HCT116 (cell line): ENCODE results near the gene MED28. TPM values are rescaled to one million over a fixed set of nuclear protein-coding genes. Genes with fewer than 3 reads are reported as not detected.

Source experiments
- ATAC-seq: fragments of 200-7000 bp; cut with Tn5 transposase; 2 replicates; pipeline ENCODE4 v1.9.1; 2020; ENCODE audit warnings: mild to moderate bottlenecking, moderate library complexity
- BruUV-seq: library from RNA; stranded (reverse); fragments of 400-500 nt; replicated peaks from 2 replicates; lab custom pipeline; 2021; lab: Mats Ljungman, UMichigan
- CTCF ChIA-PET: fragments of 300-600 bp; sonication (Branson Sonifier 250); formaldehyde crosslinking; loops from one replicate; lab custom pipeline; 2021; ENCODE audit warnings: antibody characterized with exemption; lab: Charles Lee
- POLR2A ChIA-PET: fragments of 300-600, 350-600 bp; sonication (Branson Sonifier 250); formaldehyde crosslinking; loops from one replicate; lab custom pipeline; 2021; ENCODE audit warnings: antibody characterized with exemption; lab: Charles Lee
- RAD21 ChIA-PET, 2 experiments: fragments of 300-600 bp; sonication (Branson Sonifier 250); formaldehyde crosslinking; loops; one replicate each; lab custom pipeline; 2023; ENCODE audit warnings: low total read pairs in 2 of 2; ENCODE audit not compliant: uncharacterized antibody in 2 of 2, unreplicated experiment in 2 of 2, low non-redundant PET in 1 of 2; lab: Charles Lee
- DNase-seq: peaks from one replicate; pipeline ENCODE4 v3.0.0-alpha.2; 2010; ENCODE audit warnings: low read depth, low spot score
- H2AFZ ChIP-seq: fragments of 200-600 bp; shearing (Covaris generic), sonication (generic); 2 replicates; pipeline ENCODE4 v1.6.1; 2017; ENCODE audit warnings: low read depth, mixed run types, mixed read lengths, antibody characterized with exemption, low read length; ENCODE audit not compliant: poor library complexity, severe bottlenecking
- H3K27ac ChIP-seq: 2 replicates; pipeline ENCODE4 v1.5.1; 2012; ENCODE audit warnings: low read depth, low read length
- H3K27me3 ChIP-seq: fragments of 200-600 bp; sonication (generic); 2 replicates; pipeline ENCODE4 v1.6.1; 2016; ENCODE audit warnings: mixed run types, low read length, mixed read lengths; ENCODE audit not compliant: insufficient read depth
- H3K36me3 ChIP-seq, 2 experiments: fragments of 200-500 bp in 1 of 2; fragments of 200-600 bp in 1 of 2; sonication (Bioruptor generic) in 1 of 2; sonication (generic) in 1 of 2; 2 replicates each; pipeline versions ENCODE4 v1.5.1 to v1.6.1; 2014 to 2016; ENCODE audit warnings: low read length in 2 of 2, inconsistent platforms in 1 of 2, mixed read lengths in 1 of 2, mixed run types in 1 of 2; ENCODE audit not compliant: insufficient read depth in 2 of 2, control insufficient read depth in 1 of 2
- H3K4me1 ChIP-seq, 2 experiments: fragments of 200-600 bp in 1 of 2; sonication (generic) in 1 of 2; 2 replicates each; pipeline versions ENCODE4 v1.5.1 to v1.6.1; 2012 to 2017; ENCODE audit warnings: low read length in 2 of 2, inconsistent platforms in 1 of 2, mild to moderate bottlenecking in 1 of 2, mixed read lengths in 1 of 2, mixed run types in 1 of 2, moderate library complexity in 1 of 2; ENCODE audit not compliant: insufficient read depth in 2 of 2, control insufficient read depth in 1 of 2
- H3K4me2 ChIP-seq: fragments of 200-600 bp; sonication (generic); 2 replicates; pipeline ENCODE4 v1.6.1; 2017; ENCODE audit warnings: mixed run types, low read length, mixed read lengths
- H3K4me3 ChIP-seq, 2 experiments: fragments of 200-600 bp in 1 of 2; sonication (generic) in 1 of 2; replicated peaks in 1 of 2; 2 replicates each; pipeline ENCODE4 v1.5.1; 2011 to 2016; ENCODE audit warnings: low read length in 2 of 2, control low read depth in 1 of 2, low read depth in 1 of 2, mild to moderate bottlenecking in 1 of 2, mixed read lengths in 1 of 2, mixed run types in 1 of 2
- H3K79me2 ChIP-seq: fragments of 200-600 bp; sonication (generic); 2 replicates; pipeline ENCODE4 v1.6.1; 2017; ENCODE audit warnings: mild to moderate bottlenecking, mixed run types, low read length, moderate library complexity, mixed read lengths; ENCODE audit not compliant: insufficient read depth
- H3K9ac ChIP-seq: fragments of 200-600 bp; sonication (generic); 2 replicates; pipeline ENCODE4 v1.6.1; 2016; ENCODE audit warnings: low read length, mixed read lengths
- H3K9me2 ChIP-seq: fragments of 200-600 bp; sonication (generic), shearing (Covaris generic); 2 replicates; pipeline ENCODE4 v1.6.1; 2017; ENCODE audit warnings: mixed run types, mild to moderate bottlenecking, moderate library complexity; ENCODE audit not compliant: insufficient read depth
- H3K9me3 ChIP-seq, 2 experiments: fragments of 200-500 bp in 1 of 2; fragments of 200-600 bp in 1 of 2; sonication (Bioruptor generic) in 1 of 2; sonication (generic) in 1 of 2; 2 replicates each; pipeline ENCODE4 v1.6.1; 2014 to 2017; ENCODE audit warnings: low read length in 2 of 2, mixed read lengths in 2 of 2, inconsistent platforms in 1 of 2, low read depth in 1 of 2, mild to moderate bottlenecking in 1 of 2, mixed run types in 1 of 2, moderate library complexity in 1 of 2; ENCODE audit not compliant: control insufficient read depth in 1 of 2, insufficient read depth in 1 of 2
- H4K20me1 ChIP-seq: fragments of 200-600 bp; sonication (generic), shearing (Covaris generic); 2 replicates; pipeline ENCODE4 v1.6.1; 2017; ENCODE audit warnings: mixed run types, mild to moderate bottlenecking, moderate library complexity; ENCODE audit not compliant: insufficient read depth
- CBX3 ChIP-seq: IDR thresholded peaks from 2 replicates; pipeline ENCODE4 v1.6.1; 2012; ENCODE audit warnings: low read depth
- CEBPB ChIP-seq: IDR thresholded peaks from 2 replicates; pipeline ENCODE4 v1.6.1; 2012; ENCODE audit warnings: low read depth
- EGR1 ChIP-seq: IDR thresholded peaks from 2 replicates; pipeline ENCODE4 v1.6.1; 2012; ENCODE audit warnings: low read depth
- ELF1 ChIP-seq: IDR thresholded peaks from 2 replicates; pipeline ENCODE4 v1.6.1; 2012; ENCODE audit warnings: low read depth, borderline replicate concordance
- EZH2 ChIP-seq: fragments of 200-600 bp; sonication (generic); IDR thresholded peaks from 2 replicates; pipeline ENCODE4 v1.6.1; 2017; ENCODE audit warnings: antibody characterized with exemption, mixed run types
- EZH2phosphoT487 ChIP-seq: fragments of 200-600 bp; IDR thresholded peaks from 2 replicates; pipeline ENCODE4 v1.6.1; 2018; ENCODE audit warnings: antibody characterized with exemption, borderline replicate concordance
- FOSL1 ChIP-seq: IDR thresholded peaks from 2 replicates; pipeline ENCODE4 v1.6.1; 2012; ENCODE audit warnings: low read depth
- JUND ChIP-seq: IDR thresholded peaks from 2 replicates; pipeline ENCODE4 v1.6.1; 2012
- POLR2AphosphoS5 ChIP-seq: IDR thresholded peaks from 2 replicates; pipeline ENCODE4 v1.6.1; 2011; ENCODE audit warnings: mild to moderate bottlenecking, low read depth, low read length, moderate library complexity
- RAD21 ChIP-seq: IDR thresholded peaks from 2 replicates; pipeline ENCODE4 v1.6.1; 2012; ENCODE audit warnings: low read depth, mild to moderate bottlenecking
- SIN3A ChIP-seq: IDR thresholded peaks from 2 replicates; pipeline ENCODE4 v1.6.1; 2012; ENCODE audit warnings: low read depth
- SP1 ChIP-seq: IDR thresholded peaks from 2 replicates; pipeline ENCODE4 v1.6.1; 2012; ENCODE audit warnings: low read depth
- TCF7L2 ChIP-seq: IDR thresholded peaks from 2 replicates; pipeline ENCODE4 v1.7.0; 2011; ENCODE audit warnings: borderline replicate concordance, inconsistent platforms; ENCODE audit not compliant: insufficient read depth, insufficient read length; ENCODE audit errors: extremely low read depth
- YY1 ChIP-seq: IDR thresholded peaks from 2 replicates; pipeline ENCODE4 v1.6.1; 2011; ENCODE audit warnings: low read length, low read depth, moderate library complexity, mild to moderate bottlenecking; ENCODE audit not compliant: insufficient replicate concordance; ENCODE audit errors: extremely low read depth
- ZFX ChIP-seq: fragments of 450-650 bp; IDR thresholded peaks from 2 replicates; pipeline ENCODE4 v1.6.1; 2017
- intact Hi-C: fragments of 100-400 bp; cut with micrococcal nuclease; formaldehyde crosslinking; loops from 2 replicates; pipeline ENCODE4 v1.10.0; 2022
- total RNA-seq: library from RNA; stranded (reverse); gene quantifications from one replicate; pipeline ENCODE4 v1.2.1, GENCODE V29; 2021; ENCODE audit not compliant: unreplicated experiment
- TF ChIP-seq, protein P1 (sequence below): IDR thresholded peaks from 2 replicates; pipeline ENCODE4 v1.6.1; 2011; ENCODE audit warnings: mild to moderate bottlenecking, low read length, moderate library complexity; ENCODE audit not compliant: insufficient replicate concordance; ENCODE audit errors: extremely low read depth
- TF ChIP-seq, protein P2 (sequence below): IDR thresholded peaks from 2 replicates; pipeline ENCODE4 v1.6.1; 2012; ENCODE audit warnings: low read depth
- TF ChIP-seq, protein P3 (sequence below), 3 experiments: fragments of 200-600 bp in 1 of 3; sonication (generic) in 1 of 3; IDR thresholded peaks in 2 of 3; conservative IDR thresholded peaks in 1 of 3; 2 replicates each; pipeline ENCODE4 v1.5.1; 2012 to 2017; ENCODE audit warnings: low read depth in 2 of 3, low read length in 2 of 3, antibody characterized with exemption in 1 of 3, borderline replicate concordance in 1 of 3, control low read depth in 1 of 3, mild to moderate bottlenecking in 1 of 3, mixed read lengths in 1 of 3, mixed run types in 1 of 3, moderate library complexity in 1 of 3; ENCODE audit not compliant: insufficient read depth in 1 of 3
- TF ChIP-seq, protein P4 (sequence below): IDR thresholded peaks from 2 replicates; pipeline ENCODE4 v1.6.1; 2012
- TF ChIP-seq, protein P5 (sequence below): IDR thresholded peaks from 2 replicates; pipeline ENCODE4 v1.6.1; 2012

Gene MED28
- total RNA-seq, 1 experiment from 2014 or later = 48.8 TPM

DNA sequence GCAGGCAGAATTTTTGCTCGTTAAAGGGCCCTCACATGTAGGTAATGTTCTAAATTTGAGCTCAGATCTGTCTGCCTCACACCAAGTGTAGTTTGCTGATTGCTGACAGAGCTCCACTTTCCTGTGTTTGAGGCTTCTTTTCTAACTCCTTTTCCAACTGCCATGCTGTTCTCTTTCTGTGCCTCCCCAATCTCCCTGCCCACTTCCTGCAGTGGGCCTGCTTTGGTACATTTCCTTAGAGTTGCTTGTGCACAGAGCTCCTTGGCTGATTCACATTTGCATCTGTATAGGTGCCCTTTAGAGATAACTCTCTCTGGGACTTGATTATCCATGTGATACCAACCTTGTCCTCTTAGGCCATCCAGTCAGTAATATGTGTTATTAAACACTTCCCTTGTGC lies 4.5 kb downstream of the MED28 start:
- intact Hi-C loops = no loop called here
- H3K9ac ChIP-seq = no peak overlapping the region
- no peak for DNase-seq
- no peak overlapping the region for H3K4me2 ChIP-seq
- no peak overlapping the region for H3K4me3 ChIP-seq
- H2AFZ ChIP-seq = no peak overlapping the region
- H3K9me3 ChIP-seq = no peaks in the 10 kb centered on the region
- H3K4me1 ChIP-seq = peaks cover 5 to 9% of the 10 kb centered on the region in 2 experiments; a peak in 3 of 4 replicates
- H3K27me3 ChIP-seq = no peaks in the 10 kb centered on the region
- TF ChIP-seq, protein P1, sequence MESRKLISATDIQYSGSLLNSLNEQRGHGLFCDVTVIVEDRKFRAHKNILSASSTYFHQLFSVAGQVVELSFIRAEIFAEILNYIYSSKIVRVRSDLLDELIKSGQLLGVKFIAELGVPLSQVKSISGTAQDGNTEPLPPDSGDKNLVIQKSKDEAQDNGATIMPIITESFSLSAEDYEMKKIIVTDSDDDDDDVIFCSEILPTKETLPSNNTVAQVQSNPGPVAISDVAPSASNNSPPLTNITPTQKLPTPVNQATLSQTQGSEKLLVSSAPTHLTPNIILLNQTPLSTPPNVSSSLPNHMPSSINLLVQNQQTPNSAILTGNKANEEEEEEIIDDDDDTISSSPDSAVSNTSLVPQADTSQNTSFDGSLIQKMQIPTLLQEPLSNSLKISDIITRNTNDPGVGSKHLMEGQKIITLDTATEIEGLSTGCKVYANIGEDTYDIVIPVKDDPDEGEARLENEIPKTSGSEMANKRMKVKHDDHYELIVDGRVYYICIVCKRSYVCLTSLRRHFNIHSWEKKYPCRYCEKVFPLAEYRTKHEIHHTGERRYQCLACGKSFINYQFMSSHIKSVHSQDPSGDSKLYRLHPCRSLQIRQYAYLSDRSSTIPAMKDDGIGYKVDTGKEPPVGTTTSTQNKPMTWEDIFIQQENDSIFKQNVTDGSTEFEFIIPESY = no peak
- TF ChIP-seq POLR2AphosphoS5 (no peak), EZH2 (no peak), YY1 (no peak), FOSL1 (no peak), EZH2phosphoT487 (no peak), ELF1 (no peak), CBX3 (no peak), SP1 (no peak), EGR1 (no peak), SIN3A (no peak), CEBPB (no peak), RAD21 (no peak), TCF7L2 (no peak), JUND (no peak), ZFX (no peak)
- TF ChIP-seq, protein P2, sequence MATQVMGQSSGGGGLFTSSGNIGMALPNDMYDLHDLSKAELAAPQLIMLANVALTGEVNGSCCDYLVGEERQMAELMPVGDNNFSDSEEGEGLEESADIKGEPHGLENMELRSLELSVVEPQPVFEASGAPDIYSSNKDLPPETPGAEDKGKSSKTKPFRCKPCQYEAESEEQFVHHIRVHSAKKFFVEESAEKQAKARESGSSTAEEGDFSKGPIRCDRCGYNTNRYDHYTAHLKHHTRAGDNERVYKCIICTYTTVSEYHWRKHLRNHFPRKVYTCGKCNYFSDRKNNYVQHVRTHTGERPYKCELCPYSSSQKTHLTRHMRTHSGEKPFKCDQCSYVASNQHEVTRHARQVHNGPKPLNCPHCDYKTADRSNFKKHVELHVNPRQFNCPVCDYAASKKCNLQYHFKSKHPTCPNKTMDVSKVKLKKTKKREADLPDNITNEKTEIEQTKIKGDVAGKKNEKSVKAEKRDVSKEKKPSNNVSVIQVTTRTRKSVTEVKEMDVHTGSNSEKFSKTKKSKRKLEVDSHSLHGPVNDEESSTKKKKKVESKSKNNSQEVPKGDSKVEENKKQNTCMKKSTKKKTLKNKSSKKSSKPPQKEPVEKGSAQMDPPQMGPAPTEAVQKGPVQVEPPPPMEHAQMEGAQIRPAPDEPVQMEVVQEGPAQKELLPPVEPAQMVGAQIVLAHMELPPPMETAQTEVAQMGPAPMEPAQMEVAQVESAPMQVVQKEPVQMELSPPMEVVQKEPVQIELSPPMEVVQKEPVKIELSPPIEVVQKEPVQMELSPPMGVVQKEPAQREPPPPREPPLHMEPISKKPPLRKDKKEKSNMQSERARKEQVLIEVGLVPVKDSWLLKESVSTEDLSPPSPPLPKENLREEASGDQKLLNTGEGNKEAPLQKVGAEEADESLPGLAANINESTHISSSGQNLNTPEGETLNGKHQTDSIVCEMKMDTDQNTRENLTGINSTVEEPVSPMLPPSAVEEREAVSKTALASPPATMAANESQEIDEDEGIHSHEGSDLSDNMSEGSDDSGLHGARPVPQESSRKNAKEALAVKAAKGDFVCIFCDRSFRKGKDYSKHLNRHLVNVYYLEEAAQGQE = no peak
- TF ChIP-seq, protein P3, sequence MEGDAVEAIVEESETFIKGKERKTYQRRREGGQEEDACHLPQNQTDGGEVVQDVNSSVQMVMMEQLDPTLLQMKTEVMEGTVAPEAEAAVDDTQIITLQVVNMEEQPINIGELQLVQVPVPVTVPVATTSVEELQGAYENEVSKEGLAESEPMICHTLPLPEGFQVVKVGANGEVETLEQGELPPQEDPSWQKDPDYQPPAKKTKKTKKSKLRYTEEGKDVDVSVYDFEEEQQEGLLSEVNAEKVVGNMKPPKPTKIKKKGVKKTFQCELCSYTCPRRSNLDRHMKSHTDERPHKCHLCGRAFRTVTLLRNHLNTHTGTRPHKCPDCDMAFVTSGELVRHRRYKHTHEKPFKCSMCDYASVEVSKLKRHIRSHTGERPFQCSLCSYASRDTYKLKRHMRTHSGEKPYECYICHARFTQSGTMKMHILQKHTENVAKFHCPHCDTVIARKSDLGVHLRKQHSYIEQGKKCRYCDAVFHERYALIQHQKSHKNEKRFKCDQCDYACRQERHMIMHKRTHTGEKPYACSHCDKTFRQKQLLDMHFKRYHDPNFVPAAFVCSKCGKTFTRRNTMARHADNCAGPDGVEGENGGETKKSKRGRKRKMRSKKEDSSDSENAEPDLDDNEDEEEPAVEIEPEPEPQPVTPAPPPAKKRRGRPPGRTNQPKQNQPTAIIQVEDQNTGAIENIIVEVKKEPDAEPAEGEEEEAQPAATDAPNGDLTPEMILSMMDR (IDR thresholded peaks at IDR 0.05 in 2 of 3, conservative IDR thresholded peaks at IDR 0.05 in 1 of 3; ENCODE audit: borderline replicate concordance in 1 of 3, insufficient read depth in 1 of 3, low read depth in 2 of 3, low read length in 2 of 3) = no peak
- TF ChIP-seq, protein P4, sequence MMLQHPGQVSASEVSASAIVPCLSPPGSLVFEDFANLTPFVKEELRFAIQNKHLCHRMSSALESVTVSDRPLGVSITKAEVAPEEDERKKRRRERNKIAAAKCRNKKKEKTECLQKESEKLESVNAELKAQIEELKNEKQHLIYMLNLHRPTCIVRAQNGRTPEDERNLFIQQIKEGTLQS = no peak
- TF ChIP-seq, protein P5, sequence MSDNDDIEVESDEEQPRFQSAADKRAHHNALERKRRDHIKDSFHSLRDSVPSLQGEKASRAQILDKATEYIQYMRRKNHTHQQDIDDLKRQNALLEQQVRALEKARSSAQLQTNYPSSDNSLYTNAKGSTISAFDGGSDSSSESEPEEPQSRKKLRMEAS = no peak
- no TSS peak for BruUV-seq
- RAD21 ChIA-PET = no interaction called here
- H3K27ac ChIP-seq = no peak overlapping the region
- H4K20me1 ChIP-seq = no peaks in the 10 kb centered on the region
- peaks cover 40 to 51% of the 10 kb centered on the region in 2 experiments for H3K36me3 ChIP-seq
- POLR2A ChIA-PET = no interaction called here
- H3K79me2 ChIP-seq = peaks cover 91% of the 10 kb centered on the region
- H3K9me2 ChIP-seq = no peaks in the 10 kb centered on the region
- CTCF ChIA-PET = no interaction called here
- ATAC-seq = no peak
